Measurements from ENCODE around the gene PMEPA1.

The PMEPA1 gene

DNA sequence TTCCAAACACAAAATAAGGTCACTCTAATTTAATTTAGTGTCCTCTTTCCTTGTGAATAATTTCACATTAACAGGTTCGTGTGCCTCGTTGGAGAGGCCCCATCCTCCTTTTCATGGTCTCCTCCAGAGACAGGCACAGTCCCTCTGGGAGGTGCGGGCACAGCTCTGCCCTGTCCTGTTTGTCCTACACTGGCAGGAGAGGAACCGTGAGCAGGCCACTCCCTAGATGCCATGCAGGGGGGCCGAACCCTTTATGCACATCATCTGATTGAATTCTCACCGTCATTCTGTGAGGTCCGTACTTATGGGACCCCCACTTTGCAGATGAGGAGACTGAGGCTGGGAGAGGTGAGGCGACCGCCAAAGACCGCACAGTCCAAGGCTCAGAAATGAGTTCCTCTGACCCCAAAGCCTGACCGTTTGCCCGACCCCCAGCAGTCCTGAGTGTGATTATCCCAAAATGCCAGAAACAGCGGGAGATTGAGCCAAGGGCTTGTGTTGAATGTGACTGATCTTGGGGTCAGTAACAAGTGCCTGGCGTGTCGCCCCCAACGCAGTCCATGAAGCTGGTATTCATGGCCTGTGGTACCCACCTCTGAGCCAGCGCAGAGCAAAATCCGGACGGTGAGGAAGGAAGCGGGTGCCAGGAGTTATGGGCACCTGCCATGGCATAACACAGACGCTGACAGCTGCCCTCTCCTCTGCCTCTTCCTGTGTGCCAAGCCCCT is 43.5 kb downstream of the PMEPA1 start:
- no peak for ATAC-seq (replicated peaks)
- Mint-ChIP-seq H3K4me1 (peaks cover 32 to 66% of the 10 kb centered on the region in 2 donors), H3K27ac (peak overlapping the region; percentile 16), H3K36me3 (peaks cover 5 to 10% of the 10 kb centered on the region in 2 donors), H3K9me3 (no peaks in the 10 kb centered on the region), H3K27me3 (no peaks in the 10 kb centered on the region), H3K4me3 (no peak overlapping the region)
- no peak for DNase-seq

DNA sequence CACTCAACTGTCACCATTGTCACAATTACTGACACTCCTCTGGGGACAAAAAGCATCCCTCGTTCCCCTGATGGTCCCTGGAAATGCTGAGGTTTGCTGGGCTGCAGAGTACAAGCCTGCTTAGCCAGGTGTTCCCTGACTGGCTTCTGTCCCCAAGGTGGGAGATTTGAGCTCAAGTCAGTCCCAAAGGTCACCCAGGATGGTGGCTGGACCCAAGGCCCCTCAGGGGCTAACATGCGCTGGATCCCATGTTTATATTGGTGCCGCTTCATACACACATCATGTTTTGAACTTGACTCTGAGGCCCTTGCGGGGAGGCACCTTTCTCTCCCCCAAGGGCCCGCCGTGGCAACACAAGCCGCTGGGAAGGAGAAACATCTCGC is 44.2 kb downstream of the PMEPA1 start:
- Mint-ChIP-seq H3K27ac (no peak overlapping the region), H3K4me3 (no peak overlapping the region), H3K36me3 (peaks cover 5 to 14% of the 10 kb centered on the region in 2 donors), H3K27me3 (no peaks in the 10 kb centered on the region), H3K4me1 (peaks cover 32 to 66% of the 10 kb centered on the region in 2 donors), H3K9me3 (no peaks in the 10 kb centered on the region)
- ATAC-seq (replicated peaks) (no peak), DNase-seq (no peak)

DNA sequence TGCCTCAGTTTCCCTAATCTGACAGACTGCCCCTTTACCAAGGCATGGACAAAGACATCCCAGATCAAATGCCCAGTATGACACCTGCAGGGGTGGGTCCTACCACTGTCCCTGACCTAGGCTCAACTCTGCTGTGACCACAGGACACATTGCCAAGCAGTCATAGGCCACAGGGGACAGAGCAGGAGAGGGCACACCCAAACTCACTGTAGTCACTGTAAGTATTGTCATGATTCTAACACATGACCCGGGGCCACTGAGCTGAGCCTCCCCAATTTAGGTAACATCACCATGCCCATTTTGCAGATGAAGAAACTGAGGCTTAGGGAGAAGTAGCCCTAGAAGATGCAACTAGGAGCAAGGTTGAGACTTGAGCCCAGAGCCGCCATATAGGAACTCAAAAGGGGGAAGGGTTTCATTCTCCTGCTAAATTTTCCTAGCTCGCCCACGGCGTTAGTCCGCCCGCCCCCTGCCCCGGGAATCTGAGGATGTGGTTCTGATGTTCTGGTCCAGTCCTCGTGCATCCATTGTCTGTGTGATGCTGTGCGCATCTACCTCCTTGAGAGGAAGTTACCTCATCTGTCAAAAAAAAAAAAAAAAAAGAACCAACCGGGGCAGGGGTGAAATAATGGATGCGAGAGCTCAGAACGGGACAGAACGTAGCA is 44.8 kb downstream of the PMEPA1 start:
- Mint-ChIP-seq H3K36me3 (peaks cover 5 to 19% of the 10 kb centered on the region in 2 donors), H3K4me3 (no peak overlapping the region), H3K4me1 (peaks cover 32 to 66% of the 10 kb centered on the region in 2 donors), H3K9me3 (no peaks in the 10 kb centered on the region), H3K27me3 (no peaks in the 10 kb centered on the region), H3K27ac (no peak overlapping the region)
- DNase-seq = no peak
- ATAC-seq (replicated peaks) = no peak

DNA sequence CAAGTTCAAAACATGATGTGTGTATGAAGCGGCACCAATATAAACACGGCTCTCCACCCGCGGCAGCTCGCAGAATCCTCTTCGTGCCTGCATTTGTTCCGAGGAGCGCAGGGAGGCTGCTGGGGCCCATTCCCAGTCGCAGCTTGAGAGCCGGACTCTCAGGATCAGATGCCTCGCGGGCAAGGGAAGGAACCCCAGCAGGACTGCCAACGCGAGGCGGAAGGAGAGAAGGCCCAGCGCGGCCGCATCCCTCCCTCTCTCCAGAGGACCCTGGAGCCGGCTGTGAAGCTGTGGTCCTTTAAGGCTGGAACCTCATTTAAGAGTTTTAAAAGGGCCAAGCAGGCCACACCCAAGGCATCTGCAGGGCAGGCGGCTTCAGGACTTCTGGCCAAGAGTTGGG is 45.3 kb downstream of the PMEPA1 start:
- peaks cover 33 to 67% of the 10 kb centered on the region in 2 donors for H3K4me1 Mint-ChIP-seq
- ATAC-seq (replicated peaks) = no peak
- DNase-seq = no peak
- H3K27me3 Mint-ChIP-seq = no peaks in the 10 kb centered on the region
- H3K9me3 Mint-ChIP-seq = no peaks in the 10 kb centered on the region
- H3K4me3 Mint-ChIP-seq = no peak overlapping the region
- peaks cover 5 to 22% of the 10 kb centered on the region in 2 donors for H3K36me3 Mint-ChIP-seq
- no peak overlapping the region for H3K27ac Mint-ChIP-seq

DNA sequence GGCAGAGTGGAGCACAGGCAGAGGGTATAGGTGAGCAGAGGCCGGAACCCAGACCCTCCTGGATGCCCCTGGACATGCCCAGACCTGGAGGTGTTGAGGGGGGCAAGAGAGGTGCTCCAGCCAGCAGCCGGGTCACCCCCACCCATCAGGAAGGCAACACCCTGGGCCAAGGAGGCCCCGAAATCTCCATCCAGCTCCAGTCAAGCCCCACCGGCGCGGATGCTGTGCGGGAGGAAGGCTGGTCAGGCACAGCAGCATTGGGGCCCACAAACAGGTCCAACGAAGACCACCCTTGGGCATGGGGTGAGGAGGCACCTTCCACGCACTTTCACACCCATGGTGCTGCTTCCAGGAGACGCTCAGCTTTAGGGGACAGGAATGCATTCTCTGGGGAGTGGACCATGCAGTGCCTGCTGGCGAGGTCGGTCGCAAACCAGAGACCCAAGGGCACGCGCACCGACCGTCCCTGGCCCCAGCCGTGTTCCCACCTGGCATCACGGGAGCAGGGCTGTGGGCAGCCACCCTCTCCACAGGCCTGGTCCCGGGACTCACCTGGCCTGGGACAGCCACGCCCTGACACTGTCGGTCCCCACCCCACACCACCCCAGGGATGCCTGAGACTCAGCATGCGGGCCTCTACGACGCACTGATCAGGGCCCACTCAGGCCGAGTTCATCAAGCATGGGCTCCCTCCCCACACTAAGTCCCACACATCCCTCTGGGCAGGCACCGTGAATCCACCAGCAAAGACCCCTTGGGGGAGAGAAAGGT is 45.9 kb downstream of the PMEPA1 start:
- ATAC-seq (replicated peaks) (no peak), DNase-seq (no peak)
- Mint-ChIP-seq H3K4me1 (peaks cover 37 to 67% of the 10 kb centered on the region in 2 donors), H3K9me3 (no peaks in the 10 kb centered on the region), H3K4me3 (no peak overlapping the region), H3K36me3 (peaks cover 5 to 28% of the 10 kb centered on the region in 2 donors), H3K27me3 (no peaks in the 10 kb centered on the region), H3K27ac (no peak overlapping the region)

DNA sequence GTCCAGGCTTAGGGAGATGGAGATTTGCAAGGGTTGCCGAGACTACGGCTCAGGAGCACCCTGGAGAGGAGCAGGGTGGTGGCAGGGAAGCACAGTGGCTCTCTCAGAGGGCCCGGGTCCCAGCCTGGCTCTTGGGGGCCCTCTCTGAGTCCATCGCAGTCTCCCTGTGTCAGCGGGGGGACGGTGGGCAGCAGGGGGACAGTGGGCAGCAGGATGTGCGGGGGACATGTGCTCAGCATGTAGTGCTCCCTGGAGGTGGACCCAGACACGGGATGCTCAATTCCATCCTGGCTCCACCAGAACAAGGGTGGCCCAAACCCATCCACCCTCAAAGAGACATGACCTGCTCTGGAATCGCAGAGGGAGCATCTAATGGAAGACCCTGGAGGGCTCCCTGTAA is 46.6 kb downstream of the PMEPA1 start:
- H3K27ac Mint-ChIP-seq = peak overlapping the region; percentile 56
- H3K4me1 Mint-ChIP-seq = peaks cover 38 to 65% of the 10 kb centered on the region in 2 donors
- ATAC-seq (replicated peaks) = no peak
- no peaks in the 10 kb centered on the region for H3K27me3 Mint-ChIP-seq
- peaks cover 5 to 33% of the 10 kb centered on the region in 2 donors for H3K36me3 Mint-ChIP-seq
- no peak overlapping the region for H3K4me3 Mint-ChIP-seq
- DNase-seq = no peak
- H3K9me3 Mint-ChIP-seq = no peaks in the 10 kb centered on the region

DNA sequence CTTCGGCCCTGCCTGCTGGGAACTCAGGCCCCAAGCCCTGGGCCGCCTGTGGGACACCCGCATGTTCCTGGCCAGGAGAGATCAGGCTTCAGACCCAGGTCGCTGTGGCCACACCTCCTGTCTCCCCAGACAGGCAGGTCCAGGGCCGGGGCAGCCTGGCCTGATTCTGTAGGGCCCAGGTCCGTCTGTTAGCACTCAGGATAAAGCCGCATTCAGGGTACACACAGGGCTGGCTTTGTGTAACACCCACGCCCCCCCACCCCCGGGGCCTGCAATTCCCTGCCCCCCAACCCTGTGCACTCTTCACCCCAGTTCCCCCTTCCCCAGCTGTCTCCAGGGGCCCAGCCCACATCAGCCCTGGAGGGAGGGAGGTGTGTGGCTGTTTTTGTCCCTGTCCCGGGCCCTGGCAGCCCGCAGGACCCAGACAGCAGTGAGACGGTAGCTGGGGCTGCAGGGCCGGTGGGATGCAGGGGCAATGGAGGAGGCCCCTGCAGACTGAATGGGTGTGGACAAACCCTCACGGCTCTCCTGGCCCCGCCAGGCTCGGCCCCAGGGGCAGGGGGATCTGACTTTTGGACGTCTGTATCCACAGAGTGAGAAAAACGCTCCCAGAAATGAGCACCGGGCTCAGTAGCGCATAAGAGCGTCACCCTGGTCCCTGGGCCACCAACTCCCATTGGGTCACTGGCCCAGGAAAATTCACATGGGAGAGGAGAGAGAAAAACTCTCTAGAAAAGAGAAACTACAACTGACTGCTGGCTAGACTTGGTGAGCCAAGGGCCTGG is 47.2 kb downstream of the PMEPA1 start:
- Mint-ChIP-seq H3K9me3 (no peaks in the 10 kb centered on the region), H3K27me3 (no peaks in the 10 kb centered on the region), H3K27ac (peak overlapping the region; percentile 56), H3K4me3 (no peak overlapping the region), H3K4me1 (peaks cover 41 to 71% of the 10 kb centered on the region in 2 donors), H3K36me3 (peaks cover 10 to 38% of the 10 kb centered on the region in 2 donors)
- DNase-seq (no peak), ATAC-seq (replicated peaks) (no peak)

DNA sequence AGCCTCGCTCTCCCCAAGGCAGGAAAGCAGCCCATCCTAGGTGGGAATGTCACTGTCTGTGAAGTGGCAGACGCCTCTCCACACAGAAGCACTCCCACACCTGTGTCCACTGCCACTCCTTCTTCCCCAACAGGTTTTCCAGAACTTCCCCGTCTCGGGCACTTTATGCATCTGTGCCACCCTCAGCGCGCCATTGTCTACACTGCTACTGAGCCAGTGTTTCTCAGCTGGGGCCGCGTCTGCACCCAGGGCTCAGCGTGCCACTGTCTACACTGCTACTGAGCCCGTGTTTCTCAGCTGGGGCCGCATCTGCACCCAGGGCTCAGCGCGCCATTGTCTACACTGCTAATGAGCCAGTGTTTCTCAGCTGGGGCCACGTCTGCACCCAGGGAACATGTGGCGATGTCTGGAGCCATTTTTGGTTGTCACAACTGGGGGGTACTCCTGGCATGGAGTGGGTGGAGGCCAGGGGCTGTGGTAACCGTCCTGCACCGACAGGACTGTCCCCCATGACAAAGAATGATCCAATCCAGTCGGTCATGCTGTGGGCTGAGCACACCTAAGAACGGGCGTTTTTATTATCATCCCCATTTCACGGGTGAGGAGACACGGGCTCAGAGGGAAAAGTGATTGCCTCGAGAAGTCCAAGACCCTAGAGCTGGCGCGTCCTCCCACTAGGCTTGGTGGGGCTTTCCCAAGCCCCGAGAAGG is 47.9 kb downstream of the PMEPA1 start:
- no peak for DNase-seq
- H3K4me3 Mint-ChIP-seq = no peak overlapping the region
- peaks cover 10 to 38% of the 10 kb centered on the region in 2 donors for H3K36me3 Mint-ChIP-seq
- ATAC-seq (replicated peaks) = no peak
- H3K27me3 Mint-ChIP-seq = no peaks in the 10 kb centered on the region
- H3K27ac Mint-ChIP-seq = no peak overlapping the region
- no peaks in the 10 kb centered on the region for H3K9me3 Mint-ChIP-seq
- peaks cover 44 to 72% of the 10 kb centered on the region in 2 donors for H3K4me1 Mint-ChIP-seq

DNA sequence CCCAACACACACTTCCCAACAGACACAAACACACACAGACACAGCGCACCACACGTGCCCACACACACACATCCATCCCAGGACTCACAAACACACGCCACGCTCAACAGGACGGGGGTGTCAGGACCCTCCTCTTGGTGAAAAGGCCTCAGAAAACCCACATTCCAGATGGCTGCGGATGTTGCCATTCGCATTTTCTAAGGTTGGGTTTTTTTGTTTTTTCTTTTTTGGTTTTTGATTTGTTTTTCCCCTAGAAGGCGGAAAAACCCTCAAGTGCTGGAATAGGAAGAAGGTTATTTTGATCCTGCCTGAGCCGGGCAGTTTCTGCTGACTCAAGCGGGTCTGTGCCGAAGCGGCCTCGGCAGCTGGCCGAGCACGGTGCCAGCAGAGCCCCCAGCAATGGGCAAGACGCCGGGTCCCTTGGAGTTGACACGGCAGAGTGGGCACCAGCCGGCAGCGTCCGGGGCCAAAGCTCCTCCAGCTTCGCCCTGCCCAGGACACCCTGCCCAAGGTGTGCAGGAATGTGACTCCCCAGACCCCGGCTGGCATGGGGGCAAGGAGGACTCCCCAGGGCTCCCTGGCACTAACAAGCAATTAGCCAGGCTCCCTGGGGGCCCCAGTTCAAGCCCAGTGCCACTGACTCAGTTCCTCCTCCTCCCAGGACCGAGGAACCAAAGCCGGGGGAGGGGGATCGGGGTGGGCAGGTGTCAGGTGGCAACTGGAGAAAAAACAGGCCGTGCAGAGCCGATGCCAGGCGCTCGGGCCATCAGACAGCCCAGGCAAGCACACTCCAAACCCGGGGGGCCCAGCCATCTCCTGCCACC is 48.7 kb downstream of the PMEPA1 start:
- Mint-ChIP-seq H3K36me3 (peaks cover 16 to 38% of the 10 kb centered on the region in 2 donors), H3K27me3 (no peaks in the 10 kb centered on the region), H3K9me3 (no peaks in the 10 kb centered on the region), H3K4me3 (no peak overlapping the region), H3K27ac (no peak overlapping the region), H3K4me1 (peaks cover 44 to 70% of the 10 kb centered on the region in 2 donors)
- DNase-seq = no peak
- no peak for ATAC-seq (replicated peaks)

DNA sequence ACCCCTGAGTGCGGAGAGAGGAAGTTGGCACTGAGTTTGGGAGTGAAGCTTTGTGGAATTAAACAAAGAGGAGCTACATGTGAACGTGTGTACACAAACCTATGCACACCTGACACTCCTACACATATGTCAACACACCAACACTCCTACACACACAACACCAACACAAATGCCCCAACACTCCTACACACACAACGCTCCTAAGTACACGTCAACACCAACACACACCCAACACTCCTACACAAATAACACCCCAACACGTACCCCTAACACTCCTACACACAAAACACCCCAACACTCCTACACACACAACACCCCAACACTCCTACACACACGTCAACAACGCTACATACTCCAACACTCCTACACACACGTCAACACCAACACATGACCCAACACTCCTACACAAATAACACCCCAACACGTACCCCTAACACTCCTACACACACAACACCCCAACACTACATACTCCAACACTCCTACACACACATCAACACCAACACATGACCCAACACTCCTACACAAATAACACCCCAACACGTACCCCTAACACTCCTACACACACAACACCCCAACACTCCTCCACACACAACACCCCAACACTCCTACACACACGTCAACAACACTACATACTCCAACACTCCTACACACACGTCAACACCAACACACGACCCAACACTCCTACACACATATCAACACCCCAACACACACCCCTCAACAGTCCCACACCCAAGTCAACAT is 49.5 kb downstream of the PMEPA1 start:
- ATAC-seq (replicated peaks) (no peak), DNase-seq (no peak)
- Mint-ChIP-seq H3K36me3 (peaks cover 16 to 34% of the 10 kb centered on the region in 2 donors), H3K4me3 (no peak overlapping the region), H3K27ac (no peak overlapping the region), H3K27me3 (no peaks in the 10 kb centered on the region), H3K9me3 (no peaks in the 10 kb centered on the region), H3K4me1 (peaks cover 40 to 71% of the 10 kb centered on the region in 2 donors)

DNA sequence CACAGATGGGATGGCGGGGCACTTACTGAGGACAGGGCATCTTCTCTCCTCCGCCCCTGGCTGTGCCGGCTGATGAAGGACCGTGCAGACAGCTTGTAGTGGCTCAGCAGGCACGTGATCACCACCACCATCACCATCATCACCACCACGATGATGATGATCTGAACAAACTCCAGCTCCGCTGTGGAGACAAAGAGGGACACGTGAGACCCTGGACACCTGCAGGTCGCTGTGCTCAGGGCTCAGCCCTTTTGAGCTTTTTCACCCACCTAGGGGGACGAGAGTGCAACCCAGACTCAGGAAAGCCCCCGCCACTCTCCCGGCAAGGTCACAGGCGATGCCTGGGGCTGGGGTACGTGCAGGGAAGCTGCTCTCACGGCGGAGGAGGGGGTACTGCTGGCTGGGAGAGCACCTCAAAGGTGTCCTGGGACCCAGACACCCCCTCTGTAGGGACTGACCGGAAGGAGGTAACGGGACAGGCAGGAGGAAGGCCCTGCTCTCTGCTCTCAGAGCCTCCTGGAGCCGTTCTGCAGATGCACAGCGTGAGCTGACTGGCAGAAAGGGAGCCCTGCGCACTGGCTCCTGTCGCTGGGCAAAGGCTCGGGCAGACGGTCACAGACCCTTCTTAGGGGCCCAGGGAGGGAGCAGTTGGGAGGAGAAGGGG is 50.2 kb downstream of the PMEPA1 start:
- Mint-ChIP-seq H3K9me3 (no peaks in the 10 kb centered on the region), H3K36me3 (peaks cover 16 to 38% of the 10 kb centered on the region in 2 donors), H3K27ac (peak overlapping the region; percentile 20), H3K4me3 (no peak overlapping the region), H3K4me1 (peaks cover 47 to 78% of the 10 kb centered on the region in 2 donors), H3K27me3 (no peaks in the 10 kb centered on the region)
- no peak for DNase-seq
- no peak for ATAC-seq (replicated peaks)

Measured in stimulated activated naive B cell treated with anti-CD40 and anti-IgM and Interleukin-4, amounts not matched to agents 10 μg/mL and 1 μg/mL and 100 μg/mL, for 72 hours (primary cell).